Measurements from ENCODE around the gene LRRK1.

- TF ChIP-seq CTCF (IDR thresholded peaks at IDR 0.05) (no peak), EP300 (IDR thresholded peaks at IDR 0.05; ENCODE audit: borderline replicate concordance in 1 of 2, low read depth in 1 of 2, low read length in 1 of 2) (no peak), POLR2AphosphoS5 (IDR thresholded peaks at IDR 0.05; ENCODE audit: low read depth, low read length) (no peak), TCF12 (IDR thresholded peaks at IDR 0.05) (no peak), EZH2phosphoT487 (IDR thresholded peaks at IDR 0.05; ENCODE audit: borderline replicate concordance, low read depth) (no peak), GATA2 (CRISPR knock-in tag; IDR thresholded peaks at IDR 0.05) (no peak), YY1 (IDR thresholded peaks at IDR 0.05; ENCODE audit: low read depth) (no peak), CHD2 (IDR thresholded peaks at IDR 0.05; ENCODE audit: low read length, partially characterized antibody) (no peak), TEAD4 (IDR thresholded peaks at IDR 0.05; ENCODE audit: borderline replicate concordance, insufficient read depth) (no peak), RAD21 (IDR thresholded peaks at IDR 0.05; ENCODE audit: low read length) (no peak)
Measured at GRCh38 chr15:100881573-100882336, 37.4 kb upstream of the LRRK1 start.
